ENCODE data around the gene KCNJ15. TPM values are rescaled to one million over a fixed set of nuclear protein-coding genes. Genes with fewer than 3 reads are reported as not detected.

KCNJ15 gene
- total and polyA plus RNA-seq, 2 of the 8 experiments (the other 6 are each of a cell fraction or from before 2014, with no cell fraction given): under 0.01 TPM; not detected in 1

DNA sequence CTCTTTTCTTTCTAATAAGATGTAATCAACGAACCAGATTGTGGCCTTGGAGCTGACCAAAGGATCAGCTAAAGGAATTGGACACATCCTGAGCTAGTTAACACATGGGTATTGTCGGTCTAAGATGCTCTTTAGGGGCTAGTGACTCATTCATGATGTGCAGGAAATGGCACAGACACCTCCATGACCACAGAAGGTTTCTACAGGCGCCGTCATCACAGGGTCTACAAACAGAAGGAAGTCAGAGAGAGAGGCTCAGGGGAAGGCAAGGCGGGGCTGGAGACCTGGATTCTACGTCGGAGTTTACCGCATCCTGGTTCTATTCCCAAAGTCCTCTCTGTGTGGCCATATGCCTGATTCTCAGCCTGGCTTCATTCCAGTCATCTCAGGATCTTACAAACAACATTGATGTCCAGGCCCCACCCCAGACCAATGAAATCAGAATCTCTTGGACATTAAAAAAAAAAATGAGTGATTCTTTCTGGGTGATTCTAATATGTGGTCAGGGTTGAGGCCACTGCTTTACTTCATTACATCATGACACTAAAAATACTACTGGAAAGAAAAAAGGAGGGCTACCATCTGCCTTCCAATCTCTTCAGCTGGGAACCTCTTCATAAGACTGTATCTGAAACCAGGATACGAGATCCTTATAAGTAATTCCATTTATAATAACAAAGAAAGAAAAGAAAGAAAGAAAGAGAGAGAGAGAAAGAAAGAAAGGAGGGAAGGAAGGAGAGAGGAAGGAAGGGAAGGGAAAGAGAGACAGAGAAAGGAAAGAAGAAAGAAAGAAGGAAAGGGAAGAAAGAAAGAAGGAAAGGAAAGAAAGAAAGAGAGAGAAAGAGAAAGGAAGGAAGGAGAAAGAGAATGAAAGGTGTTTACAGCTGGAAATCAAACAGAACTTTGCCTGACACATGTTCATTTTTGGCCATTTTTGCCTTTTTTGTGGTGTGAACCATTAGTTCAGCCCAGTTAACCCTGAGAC is 11.6 kb upstream of the KCNJ15 start (continued):
- TF ChIP-seq YY1 (IDR thresholded peaks at IDR 0.05; ENCODE audit: low read depth, low read length): no peak
- TF ChIP-seq EZH2 (IDR thresholded peaks at IDR 0.05; ENCODE audit: low read depth, low read length, severe bottlenecking): no peak
- TF ChIP-seq, protein P1, sequence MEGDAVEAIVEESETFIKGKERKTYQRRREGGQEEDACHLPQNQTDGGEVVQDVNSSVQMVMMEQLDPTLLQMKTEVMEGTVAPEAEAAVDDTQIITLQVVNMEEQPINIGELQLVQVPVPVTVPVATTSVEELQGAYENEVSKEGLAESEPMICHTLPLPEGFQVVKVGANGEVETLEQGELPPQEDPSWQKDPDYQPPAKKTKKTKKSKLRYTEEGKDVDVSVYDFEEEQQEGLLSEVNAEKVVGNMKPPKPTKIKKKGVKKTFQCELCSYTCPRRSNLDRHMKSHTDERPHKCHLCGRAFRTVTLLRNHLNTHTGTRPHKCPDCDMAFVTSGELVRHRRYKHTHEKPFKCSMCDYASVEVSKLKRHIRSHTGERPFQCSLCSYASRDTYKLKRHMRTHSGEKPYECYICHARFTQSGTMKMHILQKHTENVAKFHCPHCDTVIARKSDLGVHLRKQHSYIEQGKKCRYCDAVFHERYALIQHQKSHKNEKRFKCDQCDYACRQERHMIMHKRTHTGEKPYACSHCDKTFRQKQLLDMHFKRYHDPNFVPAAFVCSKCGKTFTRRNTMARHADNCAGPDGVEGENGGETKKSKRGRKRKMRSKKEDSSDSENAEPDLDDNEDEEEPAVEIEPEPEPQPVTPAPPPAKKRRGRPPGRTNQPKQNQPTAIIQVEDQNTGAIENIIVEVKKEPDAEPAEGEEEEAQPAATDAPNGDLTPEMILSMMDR (IDR thresholded peaks at IDR 0.05; ENCODE audit: control extremely low read depth in 1 of 3, insufficient read depth in 1 of 3, low read depth in 1 of 3, low read length in 3 of 3): no peak
- no peak for TF ChIP-seq TAF7 (optimal IDR thresholded peaks at IDR 0.05; ENCODE audit: borderline replicate concordance, low read depth, low read length)
- TF ChIP-seq KDM1A (IDR thresholded peaks at IDR 0.05; ENCODE audit: borderline replicate concordance, low read length): no peak

Measured in H1 (cell line).